Measurements from ENCODE around the gene CDKN2AIP. TPM values are rescaled to one million over a fixed set of nuclear protein-coding genes. Genes with fewer than 3 reads are reported as not detected.
"Not testable (repeated sequence)": the region's sequence is repeated elsewhere in the genome, so short reads cannot be mapped to it uniquely, and the experiment has no call there.

Gene CDKN2AIP
- total RNA-seq, 1 donor from 2014 or later = 16.8 TPM

DNA sequence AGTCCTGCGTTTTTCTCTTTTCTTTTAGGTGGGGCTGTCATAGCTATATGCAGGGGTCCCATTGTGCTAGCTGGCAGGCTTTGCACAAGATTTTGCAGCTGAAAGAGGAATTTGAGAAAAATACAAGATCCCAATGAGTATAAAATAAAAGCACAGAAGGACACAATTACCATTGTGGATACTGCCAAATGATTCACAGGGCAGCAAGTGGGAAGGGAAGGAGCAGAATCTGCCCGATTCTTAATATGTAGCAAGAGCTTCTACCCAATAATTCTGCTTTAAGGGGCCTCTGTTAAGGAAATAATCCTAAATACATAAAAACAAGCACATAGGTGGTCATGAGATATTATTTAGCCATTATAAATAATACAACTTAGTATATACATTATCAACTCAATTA, 34.5 kb downstream of the CDKN2AIP start:
- ATAC-seq (no peak), DNase-seq (ENCODE audit: low spot score) (no peak)
- intact Hi-C loops (cut with DNase I) = no loop called here

DNA sequence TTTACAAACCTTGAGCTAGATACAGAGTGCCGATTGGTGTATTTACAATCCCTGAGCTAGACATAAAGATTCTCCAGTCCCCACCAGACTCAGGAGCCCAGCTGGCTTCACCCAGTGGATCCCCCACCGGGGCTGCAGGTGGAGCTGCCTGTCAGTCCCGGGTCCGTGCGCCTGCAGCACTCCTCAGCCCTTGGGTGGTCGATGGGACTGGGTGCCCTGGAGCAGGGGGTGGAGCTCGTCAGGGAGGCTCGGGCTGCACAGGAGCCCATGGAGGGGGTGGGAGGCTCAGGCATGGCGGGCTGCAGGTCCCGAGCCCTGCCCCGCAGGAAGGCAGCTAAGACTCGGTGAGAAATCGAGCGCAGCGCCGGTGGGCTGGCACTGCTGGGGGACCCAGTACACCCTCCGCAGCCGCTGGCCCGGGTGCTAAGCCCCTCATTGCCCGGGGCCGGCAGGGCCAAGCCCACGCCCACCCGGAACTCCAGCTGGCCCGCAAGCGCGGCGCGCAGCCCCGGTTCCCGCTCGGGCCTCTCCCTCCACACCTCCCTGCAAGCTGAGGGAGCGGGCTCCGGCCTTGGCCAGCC, 38.2 kb downstream of the CDKN2AIP start:
- DNase-seq (ENCODE audit: low spot score); intact Hi-C loops (cut with DNase I); ATAC-seq: not testable (repeated sequence)

DNA sequence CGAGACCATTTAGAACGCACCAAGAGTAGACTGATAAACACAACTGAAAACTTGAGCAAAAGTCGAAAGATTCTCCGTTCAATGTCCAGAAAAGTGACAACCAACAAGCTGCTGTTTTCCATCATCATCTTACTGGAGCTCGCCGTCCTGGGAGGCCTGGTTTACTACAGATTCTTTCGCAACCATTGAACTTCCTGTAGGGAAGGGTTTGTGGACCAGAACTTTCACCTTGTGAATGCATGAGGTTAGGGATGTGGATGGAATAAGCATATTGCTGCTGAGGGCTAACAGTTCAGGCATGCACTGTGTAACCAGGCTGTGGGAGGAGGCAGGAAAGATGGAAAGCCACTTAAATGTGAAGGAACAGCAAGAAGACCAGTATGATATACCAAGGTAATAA, 39.6 kb downstream of the CDKN2AIP start:
- DNase-seq (ENCODE audit: low spot score) (no peak), ATAC-seq (no peak)
- intact Hi-C loops (cut with DNase I) = no loop called here

DNA sequence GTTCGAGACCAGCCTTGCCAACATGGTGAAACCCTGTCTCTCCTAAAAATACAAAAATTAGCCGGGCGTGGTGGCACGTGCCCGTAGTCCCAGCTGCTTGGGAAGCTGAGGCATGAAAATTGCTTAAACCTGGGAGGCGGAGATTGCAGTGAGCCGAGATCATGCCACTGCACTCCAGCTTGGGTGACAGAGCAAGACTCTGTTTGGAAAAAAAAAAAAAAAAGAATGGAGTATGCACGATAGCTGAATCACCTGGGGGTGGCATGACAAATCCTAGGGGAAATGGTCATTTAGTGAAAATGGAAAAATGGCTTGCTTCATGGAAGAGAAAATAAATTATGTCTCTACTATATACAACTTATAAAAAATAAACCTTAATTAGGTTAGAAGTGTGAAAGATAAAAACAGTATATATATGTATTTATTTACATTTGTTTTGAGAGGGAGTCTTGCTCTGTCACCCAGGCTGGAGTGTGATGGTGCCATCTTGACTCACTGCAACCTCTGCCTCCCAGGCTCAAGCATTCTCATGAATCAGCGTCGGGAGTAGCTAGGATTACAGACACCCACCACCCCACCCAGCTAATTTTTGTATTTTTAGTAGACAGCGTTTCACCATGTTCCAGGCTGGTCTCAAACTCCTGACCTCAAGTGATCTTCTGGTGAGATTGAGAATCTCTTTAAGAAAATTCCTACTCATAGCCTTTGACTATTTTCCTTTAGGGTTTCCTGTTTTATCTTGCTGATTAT, 41.1 kb downstream of the CDKN2AIP start:
- DNase-seq (ENCODE audit: low spot score) (no peak), ATAC-seq (no peak)
- intact Hi-C loops (cut with DNase I) = no loop called here

DNA sequence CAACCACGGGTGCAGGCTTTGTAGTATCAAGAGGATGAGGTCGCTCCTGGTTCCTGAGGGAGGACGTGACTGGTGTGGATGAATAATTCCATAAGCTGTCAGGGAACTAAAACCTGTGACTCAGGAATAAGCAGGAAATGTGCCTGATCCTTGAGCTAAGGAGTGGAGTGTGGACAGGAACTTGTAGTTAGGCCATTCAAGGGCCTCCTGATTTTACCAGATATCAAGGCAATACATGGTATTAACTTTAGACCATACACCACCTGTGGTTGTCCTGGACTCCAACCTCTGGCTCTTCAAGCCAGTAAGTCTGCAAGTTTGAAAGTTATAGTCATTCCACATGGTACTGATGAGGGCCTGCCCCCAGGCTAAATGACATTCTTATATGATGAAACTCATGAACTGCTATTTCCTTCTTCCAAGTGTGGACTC, 48.4 kb downstream of the CDKN2AIP start:
- ATAC-seq (no peak), DNase-seq (ENCODE audit: low spot score) (no peak)
- intact Hi-C loops (cut with DNase I) = no loop called here

DNA sequence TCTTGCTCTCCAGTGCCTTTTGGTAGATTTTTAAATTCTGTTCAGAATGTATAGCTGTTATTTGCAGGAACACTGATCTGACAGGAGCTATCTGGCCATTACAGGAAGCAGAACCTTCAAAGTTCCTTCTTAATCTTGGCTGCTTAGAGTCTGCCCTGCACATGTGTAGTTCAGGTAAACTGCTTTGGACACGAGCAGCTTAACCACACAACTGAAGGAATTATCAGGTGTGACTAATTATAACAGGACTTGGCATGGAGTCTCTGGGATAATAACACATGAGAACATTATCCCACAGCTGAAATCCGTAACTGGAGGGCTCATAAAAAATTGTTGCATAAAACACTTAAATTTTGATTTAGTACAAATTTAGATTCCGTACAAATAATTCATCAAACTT, 48.8 kb downstream of the CDKN2AIP start:
- no peak for ATAC-seq
- no peak for DNase-seq (ENCODE audit: low spot score)

DNA sequence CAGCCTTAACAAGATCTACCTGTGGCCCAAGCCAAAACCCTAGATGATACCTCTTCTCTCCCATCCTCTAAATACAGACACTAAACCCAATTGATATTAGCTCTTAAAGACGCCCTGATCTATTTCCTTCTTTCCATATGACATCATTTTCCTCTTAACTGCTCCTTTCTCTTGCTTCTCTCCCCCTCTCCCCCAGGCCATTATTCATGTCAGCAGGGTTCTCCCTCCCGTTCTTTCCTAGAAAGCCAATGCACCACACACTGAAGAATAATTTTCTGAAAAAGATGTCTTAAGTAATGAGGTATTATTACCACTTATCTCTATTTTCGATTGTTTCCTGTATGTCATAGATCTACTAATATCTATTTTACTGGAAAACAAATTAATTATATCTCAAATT, 50.7 kb downstream of the CDKN2AIP start:
- DNase-seq (ENCODE audit: low spot score) (no peak), ATAC-seq (no peak)
- intact Hi-C loops (cut with DNase I) = no loop called here

More for the DNA sequence above, 48.8 kb downstream of the CDKN2AIP start:
- intact Hi-C loops (cut with DNase I) = no loop called here

Other genes starting within 250 kb of the CDKN2AIP start
- gene CLDN22, start 124.4 kb upstream of the CDKN2AIP start, total RNA-seq = not detected
- not detected for gene CLDN24, start 122.2 kb upstream of the CDKN2AIP start, total RNA-seq
- gene ING2, start 60.4 kb downstream of the CDKN2AIP start, total RNA-seq = 13.6 TPM
- 16.0 TPM for gene RWDD4, start 214.5 kb downstream of the CDKN2AIP start, total RNA-seq
- 41.8 TPM for gene TRAPPC11, start 214.7 kb downstream of the CDKN2AIP start, total RNA-seq

Data from sciatic nerve (tissue), 2 donors.